ENCODE measurements around the gene NAV2.

The NAV2 gene

GRCh38 chr11:20134991-20135736 is 422.5 kb downstream of the NAV2 start:
- no peak for FAIRE-seq

DNA sequence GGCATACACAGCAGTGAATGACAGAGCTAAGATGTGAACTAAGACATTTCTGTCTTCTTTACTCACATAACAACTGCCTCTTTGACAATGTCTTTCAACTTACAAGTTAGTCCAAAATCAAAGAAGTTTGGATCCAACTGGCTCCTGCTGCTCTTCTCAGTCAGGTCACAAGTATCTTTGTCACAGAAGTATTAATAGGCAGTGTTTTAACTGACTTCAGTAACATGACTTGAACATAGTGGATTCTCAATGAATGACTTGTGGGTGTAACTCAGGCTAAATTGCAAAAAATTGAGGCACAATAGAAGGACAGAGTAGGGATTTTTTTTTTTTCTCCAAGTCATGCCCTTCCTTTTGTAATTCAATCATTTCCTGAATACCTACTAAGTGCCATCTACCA is 425.0 kb downstream of the NAV2 start:
- DNase-seq (ENCODE audit: low spot score) (no peak), FAIRE-seq (no peak)

More at GRCh38 chr11:20134991-20135736, 422.5 kb downstream of the NAV2 start:
- no peak for DNase-seq (ENCODE audit: low spot score)

DNA sequence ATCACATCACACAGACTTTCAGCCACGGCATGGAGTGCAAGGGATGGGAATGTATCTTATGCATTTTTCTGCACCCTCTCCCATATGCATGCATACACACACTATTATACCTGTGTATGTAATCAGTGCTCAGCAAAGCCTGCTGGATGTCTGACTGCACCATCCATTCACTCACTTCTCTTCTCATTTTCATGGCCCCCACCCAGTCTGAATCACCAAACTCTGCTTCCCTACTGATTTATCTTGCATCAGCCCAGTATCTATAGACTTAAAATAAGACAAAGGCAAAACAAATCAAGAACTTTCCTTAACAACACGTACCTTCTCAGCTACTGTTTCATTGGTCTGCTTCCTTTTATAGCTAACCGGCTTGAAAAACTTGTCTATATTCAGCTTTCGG is 426.1 kb downstream of the NAV2 start:
- DNase-seq (ENCODE audit: low spot score) (no peak), FAIRE-seq (no peak)

DNA sequence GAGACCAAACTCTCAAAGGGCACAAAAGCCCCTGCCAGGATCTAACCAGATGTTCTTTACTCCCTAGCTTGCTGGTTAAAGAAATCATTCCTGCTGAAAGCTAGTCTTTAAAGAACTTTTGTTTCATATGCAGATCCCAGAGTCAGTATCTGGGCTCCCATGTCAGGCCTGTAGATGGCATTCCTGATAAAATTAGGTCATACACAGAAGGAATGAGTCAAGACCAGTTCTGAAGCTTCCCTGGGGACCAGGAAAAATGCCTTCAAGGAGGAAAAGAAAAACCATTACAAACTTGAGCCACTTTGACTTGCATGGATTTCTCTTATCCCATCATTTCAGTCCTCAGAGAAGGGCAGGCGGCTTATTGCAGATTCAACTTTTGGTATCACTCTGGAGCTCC is 441.7 kb downstream of the NAV2 start:
- DNase-seq (ENCODE audit: low spot score) (no peak), FAIRE-seq (no peak)

DNA sequence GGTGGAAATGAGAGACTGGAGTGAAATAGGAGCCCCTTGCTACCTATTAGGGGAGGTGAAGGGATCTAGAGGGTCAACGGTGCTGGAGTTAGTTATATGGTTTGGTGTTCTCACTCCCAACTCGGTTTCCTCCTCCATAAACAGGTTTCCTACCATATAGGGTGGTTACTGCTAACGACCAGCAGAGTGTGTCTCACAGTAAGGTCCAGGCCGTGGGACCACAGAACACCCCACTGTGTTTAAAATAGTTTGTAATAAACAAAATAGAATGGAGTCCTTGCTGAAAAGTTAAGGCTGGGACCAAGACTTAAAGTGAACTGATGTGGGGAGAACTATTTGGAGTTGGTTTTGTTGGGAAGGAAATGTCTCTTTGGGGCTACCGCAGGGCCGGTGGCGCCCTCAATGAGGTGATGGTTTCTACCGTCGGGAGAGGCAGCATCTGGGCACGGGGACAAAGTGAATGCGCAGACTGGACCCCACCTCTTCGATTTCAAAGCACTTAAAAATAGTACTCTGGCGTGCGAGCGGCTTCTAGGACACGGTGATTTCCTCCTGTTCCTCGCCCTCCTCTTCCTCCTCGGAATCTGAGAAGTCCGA is 443.1 kb downstream of the NAV2 start:
- FAIRE-seq, result no peak

GRCh38 chr11:20156280-20156875 is 443.7 kb downstream of the NAV2 start:
- no peak for DNase-seq (ENCODE audit: low spot score)

More for the DNA sequence above, 443.1 kb downstream of the NAV2 start:
- no peak for DNase-seq (ENCODE audit: low spot score)

GRCh38 chr11:20156876-20157613 is 444.4 kb downstream of the NAV2 start:
- DNase-seq (ENCODE audit: low spot score) (no peak), FAIRE-seq (no peak)

More at GRCh38 chr11:20156280-20156875, 443.7 kb downstream of the NAV2 start:
- FAIRE-seq, result no peak

DNA sequence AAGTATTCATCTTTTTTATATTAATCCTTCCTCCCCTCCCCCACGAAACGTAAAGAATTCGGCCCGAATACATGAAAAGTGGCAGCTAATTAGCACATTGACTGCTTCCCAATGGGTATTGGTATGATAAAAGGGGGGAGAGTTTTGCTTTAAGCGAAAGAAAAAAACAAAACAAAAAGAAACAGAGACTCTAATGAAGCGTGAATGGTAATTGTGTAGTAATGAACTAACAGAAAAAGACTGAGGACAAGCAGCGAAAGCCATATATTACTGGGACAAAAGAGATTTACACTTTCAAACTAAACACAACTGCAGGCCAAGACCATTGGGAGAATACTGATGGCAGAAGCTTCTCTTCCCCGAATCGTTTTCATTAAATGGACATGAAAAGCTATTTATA is 445.1 kb downstream of the NAV2 start:
- no peak for FAIRE-seq
- DNase-seq (ENCODE audit: low spot score), result no peak

- DNase-seq (ENCODE audit: low spot score) (no peak), FAIRE-seq (no peak)
Observed at GRCh38 chr11:20158597-20159257, 446.1 kb downstream of the NAV2 start.

- no peak for DNase-seq (ENCODE audit: low spot score)
- no peak for FAIRE-seq
Observed at GRCh38 chr11:20159466-20160381, 447.1 kb downstream of the NAV2 start.

GRCh38 chr11:20160425-20161229 is 448.0 kb downstream of the NAV2 start, which contains the start of gene DBX1:
TSS of gene DBX1 (minus strand) at chr11:20160475. CDS start at chr11:20160324, 151 bp downstream.
- no peak for FAIRE-seq
- no peak for DNase-seq (ENCODE audit: low spot score)

DNA sequence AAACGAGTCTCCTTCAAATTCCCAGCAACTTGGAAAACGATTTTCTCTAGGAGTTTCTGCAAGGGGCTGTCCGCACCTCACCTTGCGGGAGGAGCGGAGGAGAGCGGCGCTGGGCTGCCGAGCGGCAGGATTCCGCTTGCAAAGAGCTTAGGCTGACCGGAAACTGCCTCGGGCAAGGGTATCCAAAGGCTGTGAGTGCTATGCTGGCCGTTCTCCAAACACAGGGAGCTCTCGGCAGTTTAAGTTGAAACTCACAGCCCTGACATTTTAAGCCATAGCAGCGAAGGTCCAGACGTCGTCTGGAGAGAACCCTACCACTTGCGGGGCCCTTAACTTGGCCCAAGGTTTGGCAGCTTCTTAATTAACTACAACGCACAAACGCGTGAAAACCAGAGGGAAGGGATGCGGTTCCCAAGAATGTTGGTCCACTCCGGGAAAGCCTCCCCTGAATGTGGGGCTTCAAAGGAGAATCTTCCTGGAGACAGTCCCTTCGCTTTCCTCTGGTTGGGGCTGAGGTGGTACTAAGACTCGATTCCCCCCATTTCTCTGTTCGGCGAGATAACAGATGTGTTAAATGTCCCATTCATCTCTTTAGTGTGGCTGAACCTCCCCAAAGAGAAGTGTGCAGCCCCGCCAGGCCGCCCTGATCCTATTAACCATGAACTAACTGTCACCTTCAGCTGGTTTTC is 448.7 kb downstream of the NAV2 start:
- no peak for DNase-seq (ENCODE audit: low spot score)
- no peak for FAIRE-seq

DNA sequence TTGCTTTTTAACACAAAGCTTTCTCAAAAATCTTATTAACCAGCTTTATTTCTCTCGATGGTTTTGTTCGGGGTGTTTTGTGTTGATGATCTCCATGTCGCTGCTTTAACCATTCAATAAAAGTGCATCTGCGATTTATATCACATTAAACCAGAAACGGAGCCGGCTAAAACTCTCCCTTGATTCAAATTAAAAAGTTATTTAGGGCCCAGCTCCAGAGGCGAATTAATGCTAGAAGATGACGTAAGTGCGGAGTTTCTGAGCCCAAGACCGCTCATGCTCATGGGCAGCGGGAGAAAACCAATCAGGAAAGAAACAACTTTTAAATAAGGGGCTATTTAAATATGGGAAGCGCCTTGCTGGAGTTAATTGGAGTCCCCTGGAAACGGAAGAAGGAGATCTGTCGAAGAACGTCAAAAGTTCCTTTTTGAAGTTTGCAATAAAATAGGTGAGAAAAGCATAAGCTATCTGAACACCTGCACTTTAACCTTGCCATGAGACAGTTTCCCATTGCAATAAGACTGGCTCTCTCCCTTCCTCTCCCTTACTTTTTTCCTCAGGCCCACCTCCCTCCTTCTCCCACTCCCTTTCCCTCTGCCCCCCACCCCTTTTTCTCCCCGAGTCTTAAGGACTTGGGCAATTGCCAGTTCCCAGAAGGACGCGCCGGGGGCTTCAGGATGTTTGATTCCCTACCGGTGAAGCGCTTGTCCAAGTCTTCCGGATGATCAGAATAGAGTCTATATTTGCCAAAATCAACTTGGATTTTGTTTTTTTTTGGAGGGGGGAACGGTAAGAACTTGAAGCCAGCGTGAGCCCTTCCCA is 449.5 kb downstream of the NAV2 start:
- DNase-seq (ENCODE audit: low spot score), result no peak
- no peak for FAIRE-seq

- FAIRE-seq (no peak), DNase-seq (ENCODE audit: low spot score) (no peak)
Observed at GRCh38 chr11:20162824-20163782, 450.5 kb downstream of the NAV2 start.

DNA sequence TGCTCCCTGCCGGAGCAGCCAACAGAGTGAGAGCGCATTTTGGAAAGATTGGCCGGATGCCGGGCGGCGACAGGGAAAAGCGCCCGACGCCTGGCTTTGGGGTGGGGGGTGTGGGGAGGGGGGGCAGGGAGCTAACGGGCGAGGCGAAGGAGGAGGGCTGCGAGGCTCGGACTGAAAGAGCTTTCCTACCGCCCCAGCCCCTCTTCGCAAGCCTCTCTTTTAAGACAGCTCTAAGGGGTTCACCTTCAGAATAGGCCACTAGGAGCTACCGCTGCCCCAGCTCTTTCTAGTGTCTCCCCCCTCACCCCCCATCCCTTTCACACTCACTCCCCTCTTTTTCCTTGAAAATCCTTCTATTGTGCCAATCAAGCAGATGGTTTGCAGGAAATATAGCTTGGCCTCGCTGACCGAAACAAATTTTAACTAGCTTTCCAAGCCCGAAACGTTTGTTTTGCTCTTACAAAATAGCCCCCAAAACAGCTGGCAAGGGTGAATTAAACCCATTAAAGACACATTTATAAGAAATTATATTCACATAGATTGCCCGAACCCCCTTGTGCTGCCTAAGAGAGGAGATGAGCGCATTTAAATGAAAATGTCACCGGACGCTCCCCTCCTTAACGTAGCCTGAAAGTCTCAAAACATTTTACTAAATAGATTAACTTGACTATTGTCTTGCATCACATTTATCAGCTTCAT is 451.3 kb downstream of the NAV2 start:
- FAIRE-seq, result no peak
- no peak for DNase-seq (ENCODE audit: low spot score)
